CD4-positive, alpha-beta T cell treated with Interleukin-6 at 100 ng/mL for 8 hours (primary cell): ENCODE data around the gene ALG1L2.
"Not testable (repeated sequence)": the region's sequence is repeated elsewhere in the genome, so short reads cannot be mapped to it uniquely, and the experiment has no call there.

Experiments used
- DNase-seq: peaks from one replicate; pipeline ENCODE4 v3.0.0-alpha.2; 2020; ENCODE audit warnings: mixed read lengths, low spot score

The ALG1L2 gene

DNA sequence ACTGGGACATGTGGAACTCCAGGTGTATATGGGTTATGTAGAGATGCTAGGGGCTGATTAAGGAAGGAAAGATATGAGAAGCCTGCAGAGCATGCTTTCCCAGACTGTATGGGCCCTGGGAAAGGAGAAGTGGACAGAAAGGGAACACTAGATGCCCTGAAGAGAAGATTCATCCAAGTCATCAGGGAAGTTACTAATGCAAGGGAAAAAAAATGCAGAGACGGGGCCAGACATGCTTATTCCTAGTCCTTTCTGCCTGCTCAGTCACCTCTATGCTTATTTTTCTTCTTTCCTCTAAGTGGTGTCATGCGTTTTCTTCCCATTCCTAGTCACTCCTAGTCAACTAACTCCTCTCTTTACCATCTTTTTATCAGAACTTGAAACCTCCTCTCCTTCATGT is 43.8 kb downstream of the ALG1L2 start:
- not testable (repeated sequence) for DNase-seq

DNA sequence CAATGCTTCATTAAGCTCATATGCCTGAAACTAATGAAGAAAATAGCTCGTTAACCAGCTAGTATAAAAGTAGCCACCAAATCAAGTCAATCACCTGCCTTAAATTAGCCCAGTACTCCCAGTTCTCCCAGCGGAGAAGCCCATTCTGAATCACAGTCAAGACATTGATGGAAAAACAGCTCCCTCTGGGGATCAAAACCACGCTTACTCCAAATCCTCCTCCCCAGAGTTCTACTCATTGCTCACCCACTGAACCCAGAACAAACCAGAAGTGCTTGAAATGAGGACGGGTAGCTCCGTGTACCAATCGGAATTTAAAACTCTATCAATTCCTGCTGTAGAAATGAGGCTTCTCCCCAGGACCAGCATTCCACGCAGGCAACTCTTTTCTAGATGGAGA is 54.7 kb downstream of the ALG1L2 start:
- DNase-seq, result not testable (repeated sequence)

DNA sequence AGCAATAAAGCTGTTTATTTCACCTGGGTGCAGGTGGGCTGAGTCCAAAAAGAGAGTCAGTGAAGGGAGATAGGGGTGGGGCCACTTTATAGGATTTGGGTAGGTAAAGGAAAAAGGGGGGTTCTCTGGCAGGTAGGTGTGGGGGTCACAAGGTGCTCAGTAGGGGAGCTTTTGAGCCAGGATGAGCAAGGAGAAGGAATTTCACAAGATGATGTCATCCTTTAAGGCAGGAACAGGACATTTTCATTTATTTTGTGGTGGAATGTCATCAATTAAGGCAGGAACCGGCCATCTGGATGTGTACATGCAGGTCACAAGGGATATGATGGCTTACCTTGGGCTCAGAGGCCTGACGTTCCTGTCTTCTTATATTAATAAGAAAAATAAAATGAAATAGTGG is 56.1 kb downstream of the ALG1L2 start:
- DNase-seq, result not testable (repeated sequence)

DNA sequence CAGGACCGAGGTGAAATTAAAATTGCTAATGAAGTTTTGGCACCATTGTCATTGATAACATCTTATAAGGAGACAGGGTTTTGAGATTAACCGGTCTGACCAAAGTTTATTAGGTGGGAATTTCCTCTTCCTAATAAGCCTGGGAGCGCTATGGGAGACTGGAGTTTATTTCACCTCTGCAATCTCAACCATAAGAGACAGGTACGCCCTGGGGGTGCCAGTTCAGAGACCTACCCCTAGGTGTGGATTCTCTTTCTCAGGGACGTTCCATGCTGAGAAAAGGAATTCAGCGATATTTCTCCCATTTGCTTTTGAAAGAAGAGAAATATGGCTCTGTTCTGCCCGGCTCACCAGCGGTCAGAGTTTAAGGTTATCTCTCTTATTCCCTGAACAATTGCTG is 57.4 kb downstream of the ALG1L2 start:
- DNase-seq, result not testable (repeated sequence)

DNA sequence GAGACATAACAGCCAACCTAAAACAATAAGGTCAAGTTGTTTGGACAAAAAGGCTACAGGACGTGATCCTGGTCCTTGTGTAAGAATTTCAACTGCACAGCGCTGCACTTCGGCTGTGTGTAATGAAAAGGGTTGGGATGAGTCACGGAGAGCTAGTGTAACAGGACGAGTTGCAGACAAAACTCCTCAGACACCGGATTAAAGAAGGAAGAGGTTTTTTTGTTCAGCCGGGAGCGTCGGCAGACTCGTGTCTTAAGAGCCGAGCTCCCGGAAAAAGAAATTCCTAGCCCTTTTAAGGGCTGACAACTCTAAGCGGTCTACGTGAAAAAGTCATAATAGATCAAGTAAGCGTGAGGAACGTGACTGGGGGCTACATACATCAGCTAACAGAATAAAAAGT is 59.1 kb downstream of the ALG1L2 start:
- not testable (repeated sequence) for DNase-seq

DNA sequence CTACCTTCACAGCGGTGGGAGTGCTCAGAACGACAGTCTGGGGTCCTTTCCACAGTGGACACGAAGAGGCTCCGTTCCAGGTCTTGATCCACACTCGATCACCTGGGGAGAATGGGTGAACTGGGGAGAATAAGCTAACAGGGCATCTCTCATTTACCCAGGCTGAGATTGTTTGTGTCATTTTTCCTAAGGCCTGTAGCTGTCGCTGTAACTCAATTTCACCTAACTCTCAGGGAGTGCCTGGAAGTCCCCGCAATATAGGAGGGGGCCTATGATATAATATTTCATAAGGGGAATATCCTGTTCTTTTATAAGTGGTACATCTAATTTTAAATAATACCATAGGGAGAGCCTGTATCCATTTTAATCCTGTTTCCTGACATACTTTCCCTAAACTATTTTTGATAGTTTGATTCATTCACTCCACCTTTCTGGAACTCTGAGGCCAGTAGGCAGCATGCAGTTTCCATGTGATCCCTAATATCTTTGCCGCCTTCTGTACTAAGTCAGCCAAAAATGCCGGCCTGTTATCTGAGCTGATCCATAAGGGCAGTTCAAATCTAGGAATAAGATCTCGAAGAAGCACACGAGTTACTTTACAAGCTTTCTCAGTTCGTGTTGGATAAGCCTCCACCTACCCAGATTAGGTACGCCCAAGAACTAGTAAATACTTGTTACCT is 62.2 kb downstream of the ALG1L2 start:
- not testable (repeated sequence) for DNase-seq

DNA sequence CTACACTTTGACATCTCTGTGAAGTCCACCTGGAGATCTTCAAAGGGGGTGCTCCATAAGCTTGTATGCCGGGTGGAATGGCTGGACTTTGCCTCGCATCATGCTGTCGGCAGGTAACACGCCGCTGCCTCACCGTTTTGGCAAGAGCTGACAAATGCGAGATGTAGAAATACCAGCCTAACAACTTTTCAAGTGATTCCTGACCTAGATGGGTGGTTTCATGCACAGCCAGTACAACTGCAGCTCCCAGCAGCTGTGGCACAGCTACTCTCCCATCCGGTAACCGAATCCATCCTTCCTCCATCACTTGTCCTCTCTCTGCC is 62.7 kb downstream of the ALG1L2 start:
- DNase-seq, result not testable (repeated sequence)

DNA sequence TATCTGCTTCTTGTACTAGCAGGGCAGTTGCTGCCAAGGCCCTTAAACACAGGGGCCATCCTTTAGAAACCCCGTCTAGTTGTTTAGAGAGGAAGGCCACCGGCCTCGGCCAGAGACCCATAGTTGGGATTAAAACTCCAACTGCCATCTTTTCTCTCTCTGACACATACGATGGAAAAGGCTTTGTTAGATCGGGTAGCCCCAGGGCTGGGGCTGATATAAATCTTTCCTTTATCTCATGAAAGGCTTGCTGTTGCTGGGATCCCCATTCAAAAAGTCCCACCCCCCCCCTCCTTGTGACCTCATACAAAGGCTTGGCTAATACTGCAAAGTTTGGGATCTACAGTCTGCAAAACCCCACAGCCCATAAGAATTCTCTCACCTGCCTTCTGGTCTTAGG is 63.8 kb downstream of the ALG1L2 start:
- DNase-seq, result not testable (repeated sequence)

DNA sequence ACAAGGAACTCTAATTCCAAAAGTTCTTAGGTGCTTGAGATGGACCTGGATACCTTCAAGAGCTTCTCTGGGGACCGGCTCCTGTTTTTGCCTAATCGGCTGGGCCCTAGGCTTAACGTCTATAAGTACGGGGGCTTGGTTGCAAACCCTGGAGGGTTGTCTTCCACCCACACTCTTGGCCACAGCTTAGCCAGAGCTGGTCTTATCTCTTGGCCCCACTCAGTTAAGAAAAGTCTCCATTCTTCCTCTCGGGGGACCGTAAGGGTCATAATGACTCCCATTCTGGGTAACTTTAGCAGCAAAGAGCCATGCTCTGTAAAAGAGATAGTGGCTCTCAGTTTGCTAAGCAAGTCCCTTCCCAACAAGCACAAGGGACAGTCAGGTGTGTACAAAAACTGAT is 64.8 kb downstream of the ALG1L2 start:
- DNase-seq, result not testable (repeated sequence)
